HepG2 (cell line): ENCODE data around the gene ZNF468. TPM values are rescaled to one million over a fixed set of nuclear protein-coding genes. Genes with fewer than 3 reads are reported as not detected.
A peak's percentile ranks its signal among the peaks of the same experiment; 100 is the strongest.

Experiments used
- ATAC-seq: fragments of 200-7000 bp; cut with Tn5 transposase; 3 replicates; pipeline ENCODE4 v1.9.1; 2020; ENCODE audit warnings: mild to moderate bottlenecking, moderate library complexity
- BruUV-seq: library from RNA; stranded (reverse); fragments of 400-500 nt; replicated peaks from 2 replicates; lab custom pipeline; 2021; lab: Mats Ljungman, UMichigan
- CTCF ChIA-PET: fragments of 300-600 bp; formaldehyde crosslinking; extraction: SDS; loops from one replicate; lab custom pipeline; 2021; ENCODE audit warnings: low total read pairs, inconsistent platforms, low intra/inter-chr PET ratio; lab: Yijun Ruan, JAX
- POLR2A ChIA-PET: fragments of 350-600 bp; sonication (Branson Sonifier 250); formaldehyde crosslinking; loops from one replicate; lab custom pipeline; 2020; ENCODE audit warnings: antibody characterized with exemption, inconsistent platforms; lab: Yijun Ruan, JAX
- DNase-seq: peaks from one replicate; pipeline ENCODE4 v3.0.0-alpha.2; 2015; ENCODE audit warnings: low spot score
- FAIRE-seq: peaks from 3 replicates; lab custom pipeline; 2011; peaks lifted over from hg19 to GRCh38; lab: Jason Lieb, UNC
- H2AFZ ChIP-seq: one replicate; pipeline ENCODE4 v1.6.1; 2011; ENCODE audit warnings: low read length, inconsistent platforms
- H3K27ac ChIP-seq: fragments of 300-600 bp; 3 replicates; pipeline ENCODE4 v1.8.0; 2011; ENCODE audit warnings: mixed run types, mild to moderate bottlenecking, mixed read lengths, low read length, inconsistent platforms; ENCODE audit not compliant: insufficient read depth; ENCODE audit errors: extremely low read length
- H3K27me3 ChIP-seq, 2 experiments: fragments of 200-600 bp in 1 of 2; 2 replicates in 1 of 2; 3 replicates in 1 of 2; pipeline versions ENCODE4 v1.6.0 to v1.8.0; 2011; ENCODE audit warnings: low read length in 2 of 2, mild to moderate bottlenecking in 2 of 2, moderate library complexity in 2 of 2, inconsistent platforms in 1 of 2; ENCODE audit not compliant: insufficient read depth in 2 of 2, control insufficient read depth in 1 of 2
- H3K36me3 ChIP-seq, 2 experiments: fragments of 200-600 bp in 1 of 2; replicated peaks in 1 of 2; 2 replicates in 1 of 2; 3 replicates in 1 of 2; pipeline versions ENCODE4 v1.5.1 to v1.8.0; 2011; ENCODE audit warnings: low read length in 2 of 2, inconsistent platforms in 1 of 2; ENCODE audit not compliant: insufficient read depth in 2 of 2, control insufficient read depth in 1 of 2
- H3K4me1 ChIP-seq: 2 replicates; pipeline ENCODE4 v1.5.1; 2012; ENCODE audit warnings: low read length, inconsistent platforms; ENCODE audit not compliant: insufficient read depth
- H3K4me2 ChIP-seq: 2 replicates; pipeline ENCODE4 v1.6.0; 2011; ENCODE audit warnings: low read depth, low read length, inconsistent platforms
- H3K4me3 ChIP-seq, 3 experiments: fragments of 200-600 bp in 1 of 3; sonication (generic), shearing (Covaris generic) in 1 of 3; replicated peaks in 1 of 3; 2 replicates each; pipeline ENCODE4 v1.5.1; 2011 to 2016; ENCODE audit warnings: low read length in 3 of 3, inconsistent platforms in 2 of 3, low read depth in 2 of 3, mild to moderate bottlenecking in 2 of 3, control low read depth in 1 of 3, mixed read lengths in 1 of 3; ENCODE audit not compliant: insufficient read depth in 1 of 3
- H3K79me2 ChIP-seq: one replicate; pipeline ENCODE4 v1.6.1; 2011; ENCODE audit warnings: low read length, inconsistent platforms; ENCODE audit not compliant: insufficient read depth
- H3K9ac ChIP-seq: 2 replicates; pipeline ENCODE4 v1.6.0; 2011; ENCODE audit warnings: mild to moderate bottlenecking, low read depth, low read length, inconsistent platforms; ENCODE audit not compliant: insufficient read depth
- H3K9me3 ChIP-seq: 2 replicates; pipeline ENCODE4 v1.5.1; 2012; ENCODE audit warnings: mild to moderate bottlenecking, low read length
- H4K20me1 ChIP-seq: 2 replicates; pipeline ENCODE4 v1.6.0; 2011; ENCODE audit warnings: inconsistent platforms, mild to moderate bottlenecking, low read length, moderate library complexity; ENCODE audit not compliant: insufficient read depth
- HINFP ChIP-seq: sonication (generic); formaldehyde crosslinking; IDR thresholded peaks from 2 replicates; pipeline ENCODE4 v1.4.0; 2020; ENCODE audit warnings: low read depth, mild to moderate bottlenecking, missing genetic modification reagents
- HNF4A ChIP-seq: sonication (generic); formaldehyde crosslinking; IDR thresholded peaks from 2 replicates; pipeline ENCODE4 v1.4.0; 2020; ENCODE audit warnings: missing genetic modification reagents
- NPAS2 ChIP-seq: sonication (generic); formaldehyde crosslinking; IDR thresholded peaks from 2 replicates; pipeline ENCODE4 v1.8.0; 2022; ENCODE audit warnings: mild to moderate bottlenecking, missing genetic modification reagents, borderline replicate concordance
- RBFOX2 ChIP-seq: fragments of 200-400 bp; formaldehyde crosslinking; IDR thresholded peaks from 2 replicates; pipeline ENCODE4 v1.6.1; 2017; ENCODE audit warnings: low read depth, mild to moderate bottlenecking, low read length
- SKI ChIP-seq: fragments of 450-650 bp; IDR thresholded peaks from one replicate; pipeline ENCODE4 v1.6.1; 2018; ENCODE audit warnings: mild to moderate bottlenecking; ENCODE audit not compliant: partially characterized antibody
- TEAD3 ChIP-seq: optimal IDR thresholded peaks from 2 replicates; pipeline ENCODE3; 2016; ENCODE audit warnings: borderline replicate concordance
- ZNF121 ChIP-seq: sonication (generic); formaldehyde crosslinking; IDR thresholded peaks from 2 replicates; pipeline ENCODE4 v1.5.0; 2020; ENCODE audit warnings: mild to moderate bottlenecking, missing genetic modification reagents
- ZNF512 ChIP-seq: sonication (generic); formaldehyde crosslinking; IDR thresholded peaks from 2 replicates; pipeline ENCODE4 v1.4.0; 2020; ENCODE audit warnings: mild to moderate bottlenecking, missing genetic modification reagents
- WGBS: methylation state at CpG from one replicate; pipeline ENCODE4 v1.1.6; 2017; ENCODE audit warnings: low lambda C conversion rate; 5-methylcytosine and 5-hydroxymethylcytosine counted together
- in situ Hi-C: cut with HindIII; loops from 2 replicates; pipeline ENCODE4 v1.10.0; 2017; ENCODE audit warnings: low pct_unique_long_range_greater_than_20kb; ENCODE audit not compliant: extremely low pct_ligation_motif_present
- intact Hi-C: fragments of 100-400 bp; cut with micrococcal nuclease; formaldehyde crosslinking; loops from one replicate; pipeline ENCODE4 v1.10.0; 2022; ENCODE audit not compliant: unreplicated experiment
- polyA plus RNA-seq, 8 experiments: library from polyadenylated mRNA; depleted of rRNA in 3 of 8; stranded (reverse) in 7 of 8; unstranded in 1 of 8; fragments of >200 nt; fragmentation: Illumina TruSeq in 4 of 8; extraction: Trizol in 4 of 8; gene quantifications; 2 replicates each; pipeline versions ENCODE4 v1.2.1 to v1.2.3, GENCODE V29; 2011 to 2016; ENCODE audit warnings: low read depth in 4 of 8, missing spikeins in 1 of 8, mixed read lengths in 1 of 8; ENCODE audit not compliant: insufficient read depth in 1 of 8
- small RNA-seq, 3 experiments: library from RNA; depleted of rRNA; stranded (forward); fragments of <200 nt; gene quantifications; one replicate each; pipeline ENCODE3, GENCODE V24; 2012; ENCODE audit warnings: low read depth in 2 of 3, low replicate concordance in 1 of 3; ENCODE audit not compliant: insufficient read length in 3 of 3, insufficient read depth in 2 of 3
- total RNA-seq, 5 experiments: library from RNA; depleted of rRNA; stranded (reverse); fragments of >200 nt; fragmentation: Illumina TruSeq; extraction: Trizol; gene quantifications; 2 replicates each; pipeline ENCODE4 v1.2.3, GENCODE V29; 2016; ENCODE audit warnings: low read depth in 1 of 5
- TF ChIP-seq, protein P1 (sequence below): sonication (generic); formaldehyde crosslinking; IDR thresholded peaks from 2 replicates; pipeline ENCODE4 v1.5.0; 2020; ENCODE audit warnings: mild to moderate bottlenecking, missing genetic modification reagents

Gene ZNF468
- total and polyA plus RNA-seq, 2 of the 13 experiments (the other 11 are each of a cell fraction or from before 2014, with no cell fraction given): 8.0 to 19.7 TPM

GRCh38 chr19:52789440-52789839 lies 68.0 kb downstream of the ZNF468 start:
- POLR2A ChIA-PET: no interaction called here
- FAIRE-seq (no peak), DNase-seq (no peak), ATAC-seq (no peak)
- H2AFZ ChIP-seq: no peak overlapping the region
- in situ Hi-C loops: no loop called here
- no peaks in the 10 kb centered on the region for H3K36me3 ChIP-seq
- H3K4me3 ChIP-seq: no peak overlapping the region
- CTCF ChIA-PET: no interaction called here
- H3K27ac ChIP-seq: no peak overlapping the region
- TF ChIP-seq ZNF512 (no peak), NPAS2 (no peak), SKI (no peak), RBFOX2 (no peak), TEAD3 (peak; percentile 77), HINFP (CRISPR knock-in tag) (no peak), HNF4A (CRISPR knock-in tag) (peak; percentile 39), ZNF121 (CRISPR knock-in tag) (peak; percentile 44; the same call in 1 of the 2 replicates)
- TF ChIP-seq, protein P1, sequence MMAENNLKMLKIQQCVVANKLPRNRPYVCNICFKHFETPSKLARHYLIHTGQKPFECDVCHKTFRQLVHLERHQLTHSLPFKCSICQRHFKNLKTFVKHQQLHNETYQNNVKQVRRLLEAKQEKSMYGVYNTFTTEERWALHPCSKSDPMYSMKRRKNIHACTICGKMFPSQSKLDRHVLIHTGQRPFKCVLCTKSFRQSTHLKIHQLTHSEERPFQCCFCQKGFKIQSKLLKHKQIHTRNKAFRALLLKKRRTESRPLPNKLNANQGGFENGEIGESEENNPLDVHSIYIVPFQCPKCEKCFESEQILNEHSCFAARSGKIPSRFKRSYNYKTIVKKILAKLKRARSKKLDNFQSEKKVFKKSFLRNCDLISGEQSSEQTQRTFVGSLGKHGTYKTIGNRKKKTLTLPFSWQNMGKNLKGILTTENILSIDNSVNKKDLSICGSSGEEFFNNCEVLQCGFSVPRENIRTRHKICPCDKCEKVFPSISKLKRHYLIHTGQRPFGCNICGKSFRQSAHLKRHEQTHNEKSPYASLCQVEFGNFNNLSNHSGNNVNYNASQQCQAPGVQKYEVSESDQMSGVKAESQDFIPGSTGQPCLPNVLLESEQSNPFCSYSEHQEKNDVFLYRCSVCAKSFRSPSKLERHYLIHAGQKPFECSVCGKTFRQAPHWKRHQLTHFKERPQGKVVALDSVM: peak; percentile 95
- BruUV-seq: no TSS peak
- intact Hi-C loops: no loop called here
- H3K4me2 ChIP-seq: no peak overlapping the region
- H3K9me3 ChIP-seq: peaks cover 6% of the 10 kb centered on the region
- no peaks in the 10 kb centered on the region for H3K27me3 ChIP-seq
- peaks cover 2% of the 10 kb centered on the region for H3K79me2 ChIP-seq
- 71% methylated on average over 6 of the region's 6 CpGs for WGBS
- no peaks in the 10 kb centered on the region for H4K20me1 ChIP-seq
- no peak overlapping the region for H3K9ac ChIP-seq
- H3K4me1 ChIP-seq: peaks cover 23% of the 10 kb centered on the region

Small RNA genes within 50 kb of the gene (small RNA-seq; reads per million reads assigned to genes)
- gene ZNF320: 0 reads per million in 3 experiments

Other genes starting within 250 kb of the ZNF468 start
- 20.4 and 22.6 TPM in 2 replicates for gene ZNF83, start 219.3 kb downstream of the ZNF468 start, total RNA-seq (2016; rRNA removed; fragmentation: Illumina TruSeq; extraction: Trizol)
- 44.5 and 50.9 TPM in 2 replicates for gene ZNF83, start 219.3 kb downstream of the ZNF468 start, polyA plus RNA-seq (2011; rRNA removed)
- 4.1 and 9.9 TPM in 2 replicates for gene ZNF611, start 122.6 kb downstream of the ZNF468 start, total RNA-seq (2016; rRNA removed; fragmentation: Illumina TruSeq; extraction: Trizol)
- 2.4 and 2.7 TPM in 2 replicates for gene ZNF611, start 122.6 kb downstream of the ZNF468 start, polyA plus RNA-seq (2011; rRNA removed)
- gene ZNF600, start 70.8 kb downstream of the ZNF468 start, total RNA-seq (2016; rRNA removed; fragmentation: Illumina TruSeq; extraction: Trizol): 14.5 and 16.4 TPM in 2 replicates
- 15.0 and 16.7 TPM in 2 replicates for gene ZNF600, start 70.8 kb downstream of the ZNF468 start, polyA plus RNA-seq (2011; rRNA removed)
- 16.0 and 20.0 TPM in 2 replicates for gene ZNF28, start 36.0 kb downstream of the ZNF468 start, total RNA-seq (2016; rRNA removed; fragmentation: Illumina TruSeq; extraction: Trizol)
- 5.0 and 5.9 TPM in 2 replicates for gene ZNF28, start 36.0 kb downstream of the ZNF468 start, polyA plus RNA-seq (2011; rRNA removed)
- 0.49 and 1.3 TPM in 2 replicates for gene ZNF320, start 40.0 kb upstream of the ZNF468 start, total RNA-seq (2016; rRNA removed; fragmentation: Illumina TruSeq; extraction: Trizol)
- 0.05 TPM in 1 of 2 replicates, not detected in the other for gene ZNF320, start 40.0 kb upstream of the ZNF468 start, polyA plus RNA-seq (2011; rRNA removed)
- gene ZNF888, start 65.8 kb upstream of the ZNF468 start, total RNA-seq (2016; rRNA removed; fragmentation: Illumina TruSeq; extraction: Trizol): 7.6 and 10.4 TPM in 2 replicates
- gene ZNF888, start 65.8 kb upstream of the ZNF468 start, polyA plus RNA-seq (2011; rRNA removed): 1.7 TPM in 2 replicates
- gene ZNF816, start 105.3 kb upstream of the ZNF468 start, total RNA-seq (2016; rRNA removed; fragmentation: Illumina TruSeq; extraction: Trizol): 14.1 and 23.1 TPM in 2 replicates
- gene ZNF816, start 105.3 kb upstream of the ZNF468 start, polyA plus RNA-seq (2011; rRNA removed): 5.2 and 6.5 TPM in 2 replicates
- not detected in 2 replicates for gene ERVV-1, start 156.3 kb upstream of the ZNF468 start, total RNA-seq (2016; rRNA removed; fragmentation: Illumina TruSeq; extraction: Trizol)
- gene ERVV-1, start 156.3 kb upstream of the ZNF468 start, polyA plus RNA-seq (2011; rRNA removed): not detected in 2 replicates
- gene ERVV-2, start 187.1 kb upstream of the ZNF468 start, total RNA-seq (2016; rRNA removed; fragmentation: Illumina TruSeq; extraction: Trizol): not detected in 2 replicates
- gene ERVV-2, start 187.1 kb upstream of the ZNF468 start, polyA plus RNA-seq (2011; rRNA removed): 0.03 TPM in 1 of 2 replicates, not detected in the other
- gene ZNF160, start 245.8 kb upstream of the ZNF468 start, total RNA-seq (2016; rRNA removed; fragmentation: Illumina TruSeq; extraction: Trizol): 12.1 and 14.5 TPM in 2 replicates
- gene ZNF160, start 245.8 kb upstream of the ZNF468 start, polyA plus RNA-seq (2011; rRNA removed): 8.1 and 8.4 TPM in 2 replicates